ENCODE data around the gene SH3PXD2B.

SH3PXD2B gene

DNA sequence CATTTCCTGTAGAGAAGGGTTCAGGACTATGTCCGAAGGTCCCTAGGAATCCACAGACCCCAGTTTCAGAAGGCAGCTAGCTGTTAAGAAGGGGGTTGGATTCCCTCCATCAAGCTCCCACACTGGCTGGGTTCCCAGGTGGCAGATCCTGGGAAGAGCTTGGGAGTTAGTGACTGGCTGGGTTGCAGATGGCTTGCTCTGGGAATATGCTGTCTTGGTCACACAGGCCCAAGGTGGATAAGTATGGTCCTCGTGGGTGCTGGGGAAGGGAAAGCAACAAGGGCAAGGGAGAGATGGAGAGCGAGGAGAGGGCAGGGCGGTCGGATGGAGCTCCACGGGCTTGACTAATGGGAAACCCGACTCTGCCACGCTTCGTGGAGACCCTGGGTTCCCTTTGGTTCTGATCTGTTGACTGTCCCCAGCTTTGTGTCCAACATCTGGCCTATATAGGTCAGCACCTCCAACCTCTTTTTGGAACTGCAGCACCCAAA is 17.4 kb downstream of the SH3PXD2B start:
- DNase-seq (ENCODE audit: low read depth in 3 of 3), result no peak

DNA sequence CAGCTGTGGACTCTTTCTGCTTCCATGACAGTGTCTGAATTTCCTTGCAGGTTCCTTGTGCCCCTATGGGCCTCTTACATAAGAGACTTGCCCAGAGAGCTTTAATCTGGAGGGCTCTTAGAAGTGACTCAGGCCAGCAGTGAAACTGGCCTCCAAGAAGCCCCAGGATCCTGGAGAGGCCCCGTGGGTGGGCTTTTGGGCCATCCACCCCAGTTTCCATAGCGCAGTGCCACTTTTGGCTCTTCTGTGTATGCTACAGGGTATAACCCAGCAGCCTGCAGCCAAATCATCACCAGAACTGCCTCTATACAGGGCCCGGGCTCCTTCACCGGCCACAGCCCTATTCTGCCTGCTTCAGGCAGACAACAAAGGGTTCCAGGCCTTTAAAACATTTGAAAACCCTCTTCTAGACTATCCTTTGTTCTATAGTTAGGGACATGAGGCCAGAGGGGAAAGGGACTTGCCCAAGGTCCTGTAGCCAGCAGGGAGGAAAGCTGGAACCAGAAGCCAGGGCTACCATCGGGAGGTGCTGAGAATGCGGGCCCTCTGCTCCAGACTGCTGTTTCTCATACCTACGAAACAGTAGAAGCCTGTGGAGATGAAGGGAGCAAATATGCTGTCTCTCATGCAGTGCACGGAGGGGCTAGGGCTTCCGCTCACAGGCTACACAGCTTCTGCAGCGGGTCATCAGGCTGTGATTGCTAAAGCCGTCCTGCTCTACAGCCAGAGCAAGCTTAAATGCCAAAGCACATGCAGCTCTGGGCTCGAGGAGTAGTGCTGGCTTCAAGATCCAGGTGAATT is 18.0 kb downstream of the SH3PXD2B start:
- DNase-seq (ENCODE audit: low read depth in 3 of 3), result no peak

DNA sequence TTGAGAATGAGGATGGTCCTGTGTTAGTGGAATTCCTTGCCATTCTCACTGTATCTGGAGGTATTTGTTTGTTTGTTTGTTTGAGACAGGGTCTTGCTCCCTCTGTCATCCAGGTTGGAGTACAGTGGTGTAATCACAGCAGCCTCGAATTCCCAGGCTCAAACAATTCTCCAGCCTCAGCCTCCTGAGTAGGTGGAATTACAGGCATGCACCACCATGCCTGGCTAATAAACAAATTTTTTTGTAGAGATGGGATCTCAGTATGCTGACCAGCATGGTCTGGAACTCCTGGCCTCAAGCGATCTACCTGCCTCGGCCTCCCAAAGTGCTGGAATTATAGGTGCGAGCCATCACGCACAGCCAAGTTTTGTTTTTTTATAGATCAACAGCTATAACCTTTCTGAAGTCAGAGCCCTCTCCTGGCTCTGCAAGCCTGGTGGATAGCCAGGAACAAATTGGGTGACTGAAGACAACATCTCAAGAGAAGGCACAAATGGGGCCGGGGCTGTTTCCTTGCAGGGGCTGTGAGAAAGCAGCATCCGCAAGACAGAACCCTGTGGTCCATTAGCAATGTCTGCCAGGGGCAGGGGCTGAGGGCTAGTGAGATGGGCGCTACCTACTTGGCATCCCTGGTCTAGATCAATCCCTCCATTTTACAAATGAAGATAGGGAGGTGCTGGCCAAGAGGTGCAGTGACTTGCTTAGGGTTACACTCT is 18.8 kb downstream of the SH3PXD2B start:
- DNase-seq (ENCODE audit: low read depth in 3 of 3), result no peak

DNA sequence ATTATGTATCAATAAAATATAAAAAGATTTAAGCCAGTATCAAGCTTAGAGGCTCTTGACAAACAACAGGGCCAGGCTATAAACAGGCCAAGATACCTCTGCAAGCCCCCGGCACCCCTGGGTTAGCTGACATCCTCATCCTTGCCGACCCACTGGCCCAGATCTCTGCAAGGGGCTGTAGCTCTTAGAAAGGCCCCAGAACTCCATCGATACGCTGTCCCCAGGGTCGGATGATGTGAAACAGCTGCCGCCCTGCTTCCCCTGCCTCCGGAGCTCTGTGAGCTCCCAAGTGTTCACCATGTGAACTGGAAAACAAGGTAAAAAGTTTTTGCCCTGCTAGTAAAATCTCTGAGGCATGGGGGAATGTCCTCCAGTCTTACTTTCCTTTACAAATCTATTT is 20.1 kb downstream of the SH3PXD2B start:
- no peak for DNase-seq (ENCODE audit: low read depth in 3 of 3)

DNA sequence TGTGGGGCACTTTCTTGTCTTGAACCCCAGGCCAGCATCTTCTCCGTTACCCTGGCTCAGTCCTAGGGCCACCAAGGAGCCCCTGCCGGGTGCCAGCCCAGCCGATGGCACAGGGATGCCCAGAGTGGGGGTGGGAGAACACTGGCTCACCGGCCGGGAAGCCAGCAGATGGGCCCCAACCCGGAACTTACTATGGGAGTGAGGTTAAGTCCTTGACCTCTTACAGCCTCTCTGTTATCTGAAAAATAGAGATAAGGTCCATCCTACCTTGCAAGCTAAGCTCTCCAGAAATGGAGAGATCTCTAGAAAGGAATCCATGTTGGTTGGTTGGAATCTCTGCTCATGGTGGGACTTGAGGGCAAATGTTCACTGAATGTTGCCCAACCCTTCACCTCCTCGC is 20.8 kb downstream of the SH3PXD2B start:
- DNase-seq (ENCODE audit: low read depth in 3 of 3), result no peak

DNA sequence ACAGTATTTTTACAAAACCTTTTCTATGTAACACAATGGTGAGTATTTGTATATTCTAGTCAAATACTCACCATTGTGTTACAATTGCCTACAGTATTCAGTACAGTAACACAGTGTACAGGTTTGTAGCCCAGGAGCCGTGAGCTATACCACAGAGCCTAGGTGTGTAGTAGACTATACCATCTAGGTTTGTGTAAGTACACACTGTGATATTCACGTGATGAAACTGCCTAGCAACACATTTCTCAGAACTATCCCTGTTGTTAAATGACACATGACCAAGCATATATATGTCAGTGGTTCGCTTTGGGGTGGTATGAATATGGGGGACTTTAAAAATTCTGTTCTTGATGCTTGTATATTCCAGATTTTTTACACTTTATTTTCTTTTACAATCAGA is 21.3 kb downstream of the SH3PXD2B start:
- no peak for DNase-seq (ENCODE audit: low read depth in 3 of 3)

DNA sequence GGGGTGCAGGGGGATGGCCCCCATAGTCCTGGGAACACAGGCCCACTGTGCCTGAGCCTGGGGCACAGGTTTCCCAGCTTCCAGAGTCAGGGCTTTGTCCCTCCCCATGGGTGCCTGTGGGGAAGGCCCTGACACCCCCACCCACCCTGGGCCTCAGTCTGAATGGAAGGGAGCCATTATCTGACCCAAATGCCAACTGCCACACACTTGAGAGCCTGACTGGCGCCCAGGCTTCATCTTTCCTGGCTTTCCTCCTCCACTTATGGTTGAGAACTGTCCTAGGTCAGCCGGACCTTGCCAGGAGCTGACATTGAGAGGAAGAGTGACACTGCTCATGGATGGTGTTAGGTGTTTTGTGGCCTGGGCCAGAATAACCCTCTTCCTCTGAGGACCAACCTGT is 24.0 kb downstream of the SH3PXD2B start:
- DNase-seq (ENCODE audit: low read depth in 3 of 3), result no peak

DNA sequence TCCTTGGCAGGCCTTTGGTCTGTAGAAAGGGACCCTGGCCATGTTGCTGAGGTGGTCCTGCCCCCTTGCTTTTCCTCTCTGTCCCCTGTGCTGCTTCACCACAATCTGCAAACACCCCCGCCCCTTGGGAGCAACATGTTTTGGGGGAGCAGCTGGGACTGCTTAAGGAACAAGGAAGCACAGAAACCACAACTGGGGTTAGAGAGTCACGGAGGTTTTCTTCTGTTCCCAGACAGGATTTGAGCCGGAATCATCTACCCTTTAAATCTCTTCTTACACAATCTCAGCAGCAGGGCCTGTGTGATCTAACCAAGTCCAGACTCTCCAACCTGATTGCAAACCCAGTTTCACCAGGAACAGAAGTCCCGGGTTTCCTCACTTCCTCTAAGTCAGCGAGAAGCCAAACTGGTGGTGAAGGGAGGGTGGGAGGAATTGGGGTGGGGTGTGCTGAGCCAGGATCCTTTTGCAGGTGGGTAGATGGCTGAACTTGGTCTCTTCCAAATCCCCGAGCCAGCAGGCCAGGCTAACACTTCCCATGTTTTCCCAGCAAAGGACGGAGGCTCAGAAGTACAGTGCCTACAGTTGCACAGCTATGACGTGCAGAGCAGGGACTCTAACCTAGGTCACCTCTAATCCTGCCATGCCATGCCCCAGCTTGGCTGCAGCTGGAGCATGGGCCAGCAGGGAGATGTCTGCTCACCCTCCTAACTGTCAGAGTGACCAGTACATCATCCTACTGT is 25.0 kb downstream of the SH3PXD2B start:
- no peak for DNase-seq (ENCODE audit: low read depth in 3 of 3)

DNA sequence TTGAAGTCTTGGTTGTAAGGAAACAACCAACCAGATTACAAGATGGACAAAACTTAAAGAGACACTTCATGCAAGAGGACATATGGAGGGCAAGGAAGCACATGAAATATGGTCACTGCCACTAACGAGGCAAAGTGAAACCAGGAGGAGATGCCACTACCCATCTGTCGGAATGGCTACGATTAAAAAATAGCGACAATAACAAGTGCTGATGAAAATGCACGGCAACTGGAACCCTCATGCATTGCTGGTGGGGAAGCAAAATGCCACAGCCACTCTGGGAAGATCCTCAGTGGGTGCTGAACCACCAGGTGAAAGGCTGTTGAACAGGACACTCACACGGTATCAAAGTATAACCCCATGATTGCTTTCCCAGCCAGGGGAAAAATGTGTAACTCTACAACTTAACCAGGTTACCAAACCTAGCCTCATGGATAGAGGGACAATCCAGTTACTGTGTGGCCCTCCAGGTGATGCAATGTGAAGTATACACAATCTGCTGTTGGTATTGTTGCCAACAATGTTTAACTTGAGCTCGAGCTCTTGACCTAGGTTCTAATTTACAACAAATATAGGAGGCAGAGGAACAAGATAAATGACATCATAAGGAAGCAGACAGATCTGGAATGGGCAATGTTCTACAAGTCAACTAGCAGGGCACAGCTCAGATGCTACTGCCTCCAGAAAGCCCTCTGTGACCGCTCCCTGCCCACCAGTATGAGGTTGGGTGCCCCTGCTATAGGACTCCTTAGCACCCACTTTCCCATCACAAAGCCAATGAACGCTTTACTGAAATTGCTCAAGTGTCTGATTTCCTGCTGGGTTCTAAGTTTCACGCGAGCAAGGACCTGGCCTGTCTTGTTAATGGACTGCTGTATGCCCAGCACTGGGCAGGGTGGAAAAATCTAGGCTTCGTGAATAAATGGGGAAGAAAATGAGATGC is 25.8 kb downstream of the SH3PXD2B start:
- DNase-seq (ENCODE audit: low read depth in 3 of 3), result no peak

DNA sequence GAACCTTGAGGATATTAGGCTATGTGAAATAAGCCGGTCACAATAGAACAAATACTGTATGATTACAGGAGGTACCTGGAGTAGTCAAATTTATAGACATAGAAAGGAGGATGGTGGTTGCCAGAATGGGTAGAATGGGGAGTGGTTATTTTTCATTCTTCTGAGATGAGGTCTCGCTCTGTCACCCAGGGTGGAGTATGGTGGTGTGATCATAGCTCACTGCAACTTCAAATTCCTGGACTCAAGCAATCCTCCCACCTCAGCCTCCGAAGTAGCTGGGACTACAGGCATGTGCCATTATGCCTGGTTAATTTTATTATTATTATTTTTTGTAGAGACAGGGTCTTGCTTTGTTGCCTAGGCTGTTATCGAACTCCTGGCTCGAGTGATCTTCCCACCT is 27.1 kb downstream of the SH3PXD2B start:
- no peak for DNase-seq (ENCODE audit: low read depth in 3 of 3)

DNA sequence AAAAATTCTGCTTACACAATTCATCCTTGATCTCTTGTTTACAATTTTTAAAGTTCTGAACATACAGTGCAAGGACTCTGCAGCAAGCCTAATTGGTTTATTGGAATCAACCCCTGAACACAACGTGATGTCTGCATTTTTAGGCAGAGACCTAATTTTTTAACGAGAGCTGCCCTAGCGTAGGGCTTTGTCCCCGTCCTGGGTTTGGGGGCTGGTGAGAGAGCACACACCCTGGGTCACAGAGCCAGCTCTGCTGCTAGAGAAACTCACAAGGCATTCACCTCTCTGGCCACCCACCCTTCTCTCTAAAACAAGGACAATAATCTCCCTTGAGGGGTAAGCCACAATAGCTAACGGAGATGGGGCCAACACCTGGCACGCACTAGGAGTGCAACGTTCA is 28.2 kb downstream of the SH3PXD2B start:
- no peak for DNase-seq (ENCODE audit: low read depth in 3 of 3)

DNA sequence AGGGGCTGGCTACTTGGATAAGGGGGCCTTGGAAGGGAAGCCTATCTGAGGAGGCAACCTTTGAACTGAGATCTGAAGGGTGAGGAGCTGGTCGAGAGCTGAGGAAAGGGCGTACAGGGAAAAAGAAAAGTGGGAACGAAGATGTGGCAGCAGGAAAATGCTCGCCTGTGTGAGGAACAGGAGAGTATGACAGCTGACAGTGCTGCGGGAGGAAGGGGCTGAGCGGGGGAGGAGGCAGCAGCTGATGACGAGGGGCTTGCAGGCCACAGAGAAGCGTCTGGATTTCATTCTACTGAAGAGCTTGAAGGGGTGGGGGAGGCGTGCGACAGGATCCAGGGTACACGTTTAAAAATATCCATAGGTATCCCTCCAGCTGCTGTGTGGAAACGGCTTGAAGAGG is 28.9 kb downstream of the SH3PXD2B start:
- no peak for DNase-seq (ENCODE audit: low read depth in 3 of 3)

DNA sequence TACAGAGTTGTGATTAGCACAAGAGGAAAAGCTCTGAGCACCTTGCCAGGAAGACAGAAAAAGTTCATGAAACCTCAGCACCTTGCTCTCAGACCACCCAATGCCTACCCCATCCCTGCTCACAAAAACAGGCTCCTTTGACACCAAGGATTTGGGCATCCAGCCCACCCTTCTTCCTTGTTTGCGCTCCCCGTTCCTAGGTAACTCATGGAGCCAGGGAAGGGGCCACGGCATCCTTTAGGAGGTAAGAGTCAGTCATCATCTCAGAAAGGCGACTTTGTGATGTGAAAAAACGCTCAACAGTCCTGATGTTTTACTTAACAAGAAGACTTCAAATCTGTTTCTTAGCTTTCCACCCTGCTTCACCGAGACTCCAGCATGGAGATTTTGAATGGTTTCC is 29.5 kb downstream of the SH3PXD2B start:
- DNase-seq (ENCODE audit: low read depth in 3 of 3), result no peak

DNA sequence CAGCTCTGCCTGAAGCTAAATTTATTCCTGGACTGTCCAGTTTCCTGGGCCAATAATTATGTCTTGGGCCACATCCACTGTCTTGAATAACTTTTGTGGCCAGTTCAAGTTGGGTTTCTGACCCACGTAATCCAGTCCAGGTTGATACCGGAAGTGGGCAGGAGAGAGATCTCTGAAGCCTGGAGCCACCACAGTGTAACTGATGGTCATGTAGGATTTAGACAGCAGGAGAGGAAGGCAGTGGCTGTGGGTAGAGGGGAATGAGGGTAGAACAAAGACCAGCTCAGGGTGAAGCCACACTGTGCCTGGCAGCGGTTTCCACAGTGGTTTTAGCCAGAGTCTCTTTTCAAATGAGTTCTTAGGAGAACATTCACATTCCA is 30.2 kb downstream of the SH3PXD2B start:
- DNase-seq (ENCODE audit: low read depth in 3 of 3), result no peak

DNA sequence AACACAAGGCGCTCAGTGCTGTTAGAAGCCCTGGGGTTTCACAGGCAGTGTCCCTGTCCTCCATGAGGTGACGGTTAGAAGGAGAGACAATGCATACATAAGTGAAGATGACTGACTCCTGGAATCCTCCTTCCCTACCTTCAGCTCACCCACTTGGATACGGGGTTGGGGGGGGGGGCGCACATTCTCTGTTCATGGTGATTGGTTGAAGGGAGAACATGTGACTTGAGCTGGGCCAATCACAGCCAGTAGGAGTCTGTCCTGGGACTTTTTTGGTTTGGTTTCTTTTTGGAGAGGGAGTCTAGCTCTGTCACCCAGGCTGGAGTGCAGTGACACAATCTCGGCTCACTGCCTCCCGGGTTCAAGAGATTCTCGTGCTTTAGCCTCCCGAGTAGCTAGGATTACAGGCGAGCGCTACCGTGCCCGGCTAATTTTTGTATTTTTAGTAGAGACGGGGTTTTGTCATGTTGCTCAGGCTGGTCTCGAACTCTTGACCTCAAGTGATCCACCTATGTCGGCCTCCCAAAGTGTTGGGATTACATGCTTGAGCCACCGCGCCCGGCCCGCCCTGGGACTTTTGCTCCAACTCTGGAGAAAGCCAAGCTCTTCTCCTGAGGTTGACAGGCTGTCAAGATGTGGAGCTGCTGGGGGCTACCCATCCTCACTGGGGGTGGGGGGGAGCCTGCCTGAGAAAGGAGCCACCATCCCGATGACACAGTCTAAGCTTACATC is 30.8 kb downstream of the SH3PXD2B start:
- no peak for DNase-seq (ENCODE audit: low read depth in 3 of 3)

DNA sequence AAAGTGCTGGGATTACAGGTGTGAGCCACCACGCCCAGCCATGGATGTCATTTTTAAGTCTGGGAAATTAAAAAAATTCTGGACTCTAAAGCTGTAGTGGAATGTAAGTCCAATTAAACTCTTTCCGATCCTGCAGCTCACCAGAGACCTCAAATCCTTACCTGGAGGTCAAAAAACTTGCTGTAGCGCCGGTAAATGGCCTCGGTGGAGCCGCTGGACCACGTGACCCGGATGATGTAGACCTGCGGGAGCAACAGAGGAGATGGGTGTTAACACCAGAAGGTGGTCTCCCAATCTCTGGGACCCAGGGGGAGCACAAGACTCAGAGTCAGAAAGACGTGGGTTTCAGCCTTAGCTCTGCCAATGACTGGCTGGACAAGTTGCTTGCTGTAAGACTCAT is 32.1 kb downstream of the SH3PXD2B start:
- no peak for DNase-seq (ENCODE audit: low read depth in 3 of 3)

DNA sequence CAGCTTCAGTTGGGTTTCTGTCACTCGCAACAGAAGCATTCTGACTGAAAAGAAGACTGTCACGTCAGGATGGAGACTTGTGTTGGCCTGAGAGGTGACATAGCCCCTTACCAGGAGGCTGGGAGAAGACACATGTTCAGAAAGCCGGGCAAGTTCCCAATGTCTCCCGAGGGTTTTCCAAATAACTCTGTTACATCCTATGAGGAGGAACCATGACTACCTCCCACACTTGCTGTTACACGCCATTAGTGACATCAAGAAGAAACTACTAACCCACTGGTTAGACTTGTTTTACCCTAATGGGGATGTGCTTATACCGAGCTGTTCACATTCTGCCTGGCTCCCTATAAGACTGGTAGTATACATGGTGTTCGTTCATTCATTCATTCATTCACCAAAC is 33.3 kb downstream of the SH3PXD2B start:
- no peak for DNase-seq (ENCODE audit: low read depth in 3 of 3)

DNA sequence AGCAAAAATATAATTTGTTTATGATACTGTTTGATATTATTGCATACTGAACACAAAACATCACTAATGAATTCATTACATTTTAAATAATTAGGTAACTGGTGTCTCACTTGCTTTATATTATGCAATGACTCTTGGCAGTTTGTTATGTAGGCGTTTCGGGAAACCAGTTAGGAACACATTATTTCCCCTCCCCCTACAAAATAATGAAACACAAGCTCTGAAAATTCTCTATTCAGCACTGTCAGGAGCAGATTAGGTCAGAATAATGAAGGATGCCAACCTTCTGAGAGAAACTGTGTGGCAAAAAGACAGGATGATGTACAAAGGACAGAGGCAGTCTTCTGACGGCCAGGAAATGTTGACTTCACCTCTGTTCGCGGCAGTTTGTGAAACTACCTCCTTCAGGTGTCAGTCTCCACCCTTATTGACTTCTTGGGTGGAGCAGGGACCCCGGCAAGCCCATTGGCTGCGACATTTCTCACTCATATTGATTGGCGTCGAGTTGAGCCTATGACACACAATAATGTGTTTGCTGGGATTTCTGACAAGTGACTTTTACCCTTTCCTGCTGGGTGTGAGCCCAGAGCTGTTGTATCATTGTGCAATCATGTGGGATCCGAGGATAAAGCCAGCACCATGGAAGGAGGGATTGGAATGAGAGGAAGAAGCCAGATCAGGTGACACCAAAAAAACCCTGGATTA is 33.9 kb downstream of the SH3PXD2B start:
- DNase-seq (ENCODE audit: low read depth in 3 of 3), result no peak

DNA sequence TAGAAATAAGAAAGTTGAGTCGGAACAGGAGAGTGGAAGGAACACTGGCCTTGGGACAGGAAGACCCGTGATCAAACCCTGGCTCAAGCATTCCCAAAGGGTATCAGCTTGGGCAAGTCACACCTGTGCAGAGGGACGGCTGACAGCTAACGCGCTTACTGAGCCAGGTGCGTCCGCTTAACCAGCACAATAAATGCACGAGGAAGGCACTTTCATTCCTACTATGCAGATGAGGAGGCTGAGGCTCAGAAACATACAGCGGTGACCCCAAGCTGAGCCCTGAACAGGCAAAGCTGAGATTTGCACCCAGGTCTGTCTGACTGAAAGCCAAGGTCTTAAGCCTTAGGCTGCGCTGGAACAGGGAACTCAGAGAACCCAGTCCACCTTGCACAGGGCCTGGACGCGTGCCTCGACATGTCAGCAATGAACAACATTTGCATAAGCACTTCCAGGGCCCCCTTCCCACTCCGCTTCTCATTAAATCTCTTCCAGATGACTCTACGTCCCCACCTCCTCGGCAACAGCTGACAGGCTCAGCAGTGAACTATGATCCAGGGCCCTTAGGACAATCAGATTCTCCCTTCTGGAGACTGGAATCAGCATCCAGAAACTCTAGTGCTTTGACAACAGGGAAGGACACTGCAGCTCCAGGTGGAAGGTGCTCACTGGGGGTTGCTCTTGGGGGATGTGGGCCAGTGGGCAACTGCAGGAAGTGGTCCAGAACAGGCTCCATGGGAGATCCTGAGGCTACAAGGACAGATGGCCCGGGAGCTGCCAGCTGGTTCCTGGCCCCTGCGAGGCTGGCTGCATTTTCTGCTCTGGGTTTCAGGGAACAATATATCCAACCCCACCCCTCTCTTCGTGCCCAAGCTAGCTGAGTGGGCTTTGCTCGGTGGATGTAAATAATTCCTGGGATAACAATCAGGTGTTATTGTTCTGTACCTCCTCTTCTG is 35.2 kb downstream of the SH3PXD2B start:
- no peak for DNase-seq (ENCODE audit: low read depth in 3 of 3)

Measured in stimulated activated CD4-positive, alpha-beta T cell treated with anti-CD3 and anti-CD28 coated beads, TNF-alpha, amount 100 ng/mL, for 48 hours (primary cell).